ENCODE measurements around the gene PRKN. TPM values are rescaled to one million over a fixed set of nuclear protein-coding genes. Genes with fewer than 3 reads are reported as not detected.

The PRKN gene
- total and polyA plus RNA-seq, 9 of the 15 experiments (the other 6 are each of a cell fraction or from before 2014, with no cell fraction given): 0.03 to 0.96 (median 0.15) TPM; not detected in 2

DNA sequence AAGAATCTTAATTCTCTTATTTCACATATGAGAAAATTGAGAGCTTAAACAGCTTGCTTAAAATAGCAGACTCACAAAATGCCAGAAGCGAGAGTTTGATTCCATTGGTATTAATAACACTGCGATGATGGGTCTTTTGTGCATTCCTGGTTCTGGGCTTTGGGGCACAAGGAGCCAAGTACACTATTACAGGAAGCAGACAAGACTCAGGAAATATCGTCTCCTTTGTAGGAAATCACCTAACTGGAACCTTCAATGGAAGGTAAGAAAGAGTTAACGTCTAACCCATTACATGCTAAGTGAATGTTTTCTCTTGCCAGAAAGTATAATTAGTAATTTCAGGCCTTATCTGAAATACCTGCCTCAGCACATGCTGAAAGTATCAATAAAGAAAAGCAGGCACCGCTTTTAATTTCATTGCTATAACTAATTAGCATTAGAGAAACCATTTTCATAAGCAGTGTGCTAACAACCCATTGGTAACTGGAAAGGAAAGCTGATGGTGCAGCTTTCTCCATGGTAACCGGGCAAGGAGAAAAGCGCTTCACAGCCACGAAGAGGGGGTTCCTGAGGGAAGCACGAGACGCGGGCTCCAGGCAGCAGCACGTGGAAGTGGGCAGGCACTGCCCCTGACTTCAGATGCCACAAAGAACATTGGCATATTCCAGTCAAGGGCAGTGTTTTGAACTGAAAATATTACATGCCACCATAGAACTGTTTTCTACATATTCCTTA is 1247.0 kb downstream of the PRKN start (continued):
- TF ChIP-seq, protein P1, sequence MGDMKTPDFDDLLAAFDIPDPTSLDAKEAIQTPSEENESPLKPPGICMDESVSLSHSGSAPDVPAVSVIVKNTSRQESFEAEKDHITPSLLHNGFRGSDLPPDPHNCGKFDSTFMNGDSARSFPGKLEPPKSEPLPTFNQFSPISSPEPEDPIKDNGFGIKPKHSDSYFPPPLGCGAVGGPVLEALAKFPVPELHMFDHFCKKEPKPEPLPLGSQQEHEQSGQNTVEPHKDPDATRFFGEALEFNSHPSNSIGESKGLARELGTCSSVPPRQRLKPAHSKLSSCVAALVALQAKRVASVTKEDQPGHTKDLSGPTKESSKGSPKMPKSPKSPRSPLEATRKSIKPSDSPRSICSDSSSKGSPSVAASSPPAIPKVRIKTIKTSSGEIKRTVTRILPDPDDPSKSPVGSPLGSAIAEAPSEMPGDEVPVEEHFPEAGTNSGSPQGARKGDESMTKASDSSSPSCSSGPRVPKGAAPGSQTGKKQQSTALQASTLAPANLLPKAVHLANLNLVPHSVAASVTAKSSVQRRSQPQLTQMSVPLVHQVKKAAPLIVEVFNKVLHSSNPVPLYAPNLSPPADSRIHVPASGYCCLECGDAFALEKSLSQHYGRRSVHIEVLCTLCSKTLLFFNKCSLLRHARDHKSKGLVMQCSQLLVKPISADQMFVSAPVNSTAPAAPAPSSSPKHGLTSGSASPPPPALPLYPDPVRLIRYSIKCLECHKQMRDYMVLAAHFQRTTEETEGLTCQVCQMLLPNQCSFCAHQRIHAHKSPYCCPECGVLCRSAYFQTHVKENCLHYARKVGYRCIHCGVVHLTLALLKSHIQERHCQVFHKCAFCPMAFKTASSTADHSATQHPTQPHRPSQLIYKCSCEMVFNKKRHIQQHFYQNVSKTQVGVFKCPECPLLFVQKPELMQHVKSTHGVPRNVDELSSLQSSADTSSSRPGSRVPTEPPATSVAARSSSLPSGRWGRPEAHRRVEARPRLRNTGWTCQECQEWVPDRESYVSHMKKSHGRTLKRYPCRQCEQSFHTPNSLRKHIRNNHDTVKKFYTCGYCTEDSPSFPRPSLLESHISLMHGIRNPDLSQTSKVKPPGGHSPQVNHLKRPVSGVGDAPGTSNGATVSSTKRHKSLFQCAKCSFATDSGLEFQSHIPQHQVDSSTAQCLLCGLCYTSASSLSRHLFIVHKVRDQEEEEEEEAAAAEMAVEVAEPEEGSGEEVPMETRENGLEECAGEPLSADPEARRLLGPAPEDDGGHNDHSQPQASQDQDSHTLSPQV (IDR thresholded peaks at IDR 0.05): no peak
- TF ChIP-seq CHCHD3 (CRISPR knock-in tag; IDR thresholded peaks at IDR 0.05) (no peak), MXD1 (CRISPR knock-in tag; IDR thresholded peaks at IDR 0.05; ENCODE audit: borderline replicate concordance, poor library complexity, severe bottlenecking) (no peak), RFX1 (IDR thresholded peaks at IDR 0.05) (no peak), HMG20B (CRISPR knock-in tag; IDR thresholded peaks at IDR 0.05) (no peak), YY1 (IDR thresholded peaks at IDR 0.05; ENCODE audit: borderline replicate concordance in 1 of 3, control insufficient read depth in 1 of 3, extremely low read depth in 1 of 3, insufficient read depth in 3 of 3, insufficient read length in 1 of 3, insufficient replicate concordance in 2 of 3, low read depth in 1 of 3, low read length in 2 of 3) (no peak), CC2D1A (IDR thresholded peaks at IDR 0.05) (no peak)
